SK-N-SH treated with all-trans-retinoic acid at 6 μM for 48 hours (cell line): ENCODE results near the gene DAB2IP.

ENCODE experiments used
- ATAC-seq: fragments of 200-7000 bp; cut with Tn5 transposase; 3 replicates; pipeline ENCODE4 v1.9.1; 2020; ENCODE audit warnings: mild to moderate bottlenecking, moderate library complexity
- BACH2 ChIP-seq: fragments of 250-450 bp; sonication (Bioruptor Pico); IDR thresholded peaks from 2 replicates; pipeline ENCODE4 v1.9.0; 2021; ENCODE audit warnings: mild to moderate bottlenecking, borderline replicate concordance
- CSDC2 ChIP-seq: fragments of 250-450 bp; sonication (Bioruptor Pico); IDR thresholded peaks from 2 replicates; pipeline ENCODE4 v1.5.0; 2020; ENCODE audit warnings: mild to moderate bottlenecking, moderate library complexity
- ESRRG ChIP-seq: fragments of 250-450 bp; sonication (Bioruptor Pico); IDR thresholded peaks from 2 replicates; pipeline ENCODE4 v1.6.1; 2021; ENCODE audit warnings: mild to moderate bottlenecking
- GLIS3 ChIP-seq: fragments of 250-450 bp; sonication (Bioruptor Pico); IDR thresholded peaks from 2 replicates; pipeline ENCODE4 v1.5.0; 2020; ENCODE audit warnings: mild to moderate bottlenecking, moderate library complexity
- SNAI2 ChIP-seq: fragments of 250-450 bp; sonication (Bioruptor Pico); IDR thresholded peaks from 2 replicates; pipeline ENCODE4 v1.5.0; 2020; ENCODE audit warnings: mild to moderate bottlenecking, moderate library complexity
- TCF4 ChIP-seq: fragments of 250-450 bp; sonication (Bioruptor Pico); IDR thresholded peaks from 2 replicates; pipeline ENCODE4 v1.8.0; 2021; ENCODE audit warnings: mild to moderate bottlenecking, moderate library complexity, borderline replicate concordance
- ZC3H10 ChIP-seq: fragments of 250-450 bp; sonication (Bioruptor Pico); IDR thresholded peaks from 2 replicates; pipeline ENCODE4 v1.5.1; 2021; ENCODE audit warnings: mild to moderate bottlenecking, moderate library complexity
- ZFP3 ChIP-seq: fragments of 250-450 bp; sonication (Bioruptor Pico); IDR thresholded peaks from 2 replicates; pipeline ENCODE4 v1.5.0; 2020; ENCODE audit warnings: mild to moderate bottlenecking, moderate library complexity
- ZFP30 ChIP-seq: fragments of 450-650 bp; formaldehyde crosslinking; IDR thresholded peaks from 2 replicates; pipeline ENCODE4 v1.5.0; 2022; ENCODE audit warnings: mild to moderate bottlenecking, moderate library complexity
- ZNF8 ChIP-seq: fragments of 450-650 bp; formaldehyde crosslinking; IDR thresholded peaks from 2 replicates; pipeline ENCODE4 v1.5.0; 2020; ENCODE audit warnings: mild to moderate bottlenecking, moderate library complexity
- TF ChIP-seq, protein P1 (sequence below): fragments of 250-450 bp; sonication (Bioruptor Pico); IDR thresholded peaks from 2 replicates; pipeline ENCODE4 v1.8.0; 2020; ENCODE audit warnings: mild to moderate bottlenecking, moderate library complexity, borderline replicate concordance
- TF ChIP-seq, protein P2 (sequence below): fragments of 250-450 bp; sonication (Bioruptor Pico); IDR thresholded peaks from 2 replicates; pipeline ENCODE4 v1.5.0; 2020; ENCODE audit warnings: mild to moderate bottlenecking, moderate library complexity
- TF ChIP-seq, protein P3 (sequence below): fragments of 250-450 bp; sonication (Bioruptor Pico); IDR thresholded peaks from 2 replicates; pipeline ENCODE4 v1.5.1; 2021; ENCODE audit warnings: mild to moderate bottlenecking, moderate library complexity
- TF ChIP-seq, protein P4 (sequence below): fragments of 250-450 bp; sonication (Bioruptor Pico); IDR thresholded peaks from 2 replicates; pipeline ENCODE4 v1.5.1; 2020; ENCODE audit warnings: low read depth, mild to moderate bottlenecking, moderate library complexity
- TF ChIP-seq, protein P5 (sequence below): fragments of 250-450 bp; sonication (Bioruptor Pico); IDR thresholded peaks from 2 replicates; pipeline ENCODE4 v1.8.0; 2021; ENCODE audit warnings: low read depth, mild to moderate bottlenecking, moderate library complexity, borderline replicate concordance

The DAB2IP gene

DNA sequence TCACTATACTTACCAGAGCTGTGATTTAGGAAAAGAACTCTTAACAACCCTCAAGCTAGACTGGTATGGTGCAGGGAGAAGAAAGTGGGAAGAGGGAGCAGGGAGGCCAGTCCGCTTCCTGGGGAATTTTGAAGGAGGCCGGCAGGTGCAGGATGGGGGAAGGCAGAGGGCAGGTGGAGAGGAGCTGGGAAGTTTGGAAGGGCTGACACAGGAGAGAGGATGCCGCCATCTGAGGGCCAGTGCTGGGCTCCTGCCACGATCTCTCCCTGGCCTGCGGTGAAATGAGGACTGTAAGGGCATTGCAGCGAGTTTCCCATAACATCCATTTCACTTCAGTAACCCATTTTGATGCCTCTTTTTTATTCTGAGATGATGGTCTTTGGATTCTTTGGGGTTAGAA is 8.9 kb downstream of the DAB2IP start (continued):
- TF ChIP-seq, protein P1, sequence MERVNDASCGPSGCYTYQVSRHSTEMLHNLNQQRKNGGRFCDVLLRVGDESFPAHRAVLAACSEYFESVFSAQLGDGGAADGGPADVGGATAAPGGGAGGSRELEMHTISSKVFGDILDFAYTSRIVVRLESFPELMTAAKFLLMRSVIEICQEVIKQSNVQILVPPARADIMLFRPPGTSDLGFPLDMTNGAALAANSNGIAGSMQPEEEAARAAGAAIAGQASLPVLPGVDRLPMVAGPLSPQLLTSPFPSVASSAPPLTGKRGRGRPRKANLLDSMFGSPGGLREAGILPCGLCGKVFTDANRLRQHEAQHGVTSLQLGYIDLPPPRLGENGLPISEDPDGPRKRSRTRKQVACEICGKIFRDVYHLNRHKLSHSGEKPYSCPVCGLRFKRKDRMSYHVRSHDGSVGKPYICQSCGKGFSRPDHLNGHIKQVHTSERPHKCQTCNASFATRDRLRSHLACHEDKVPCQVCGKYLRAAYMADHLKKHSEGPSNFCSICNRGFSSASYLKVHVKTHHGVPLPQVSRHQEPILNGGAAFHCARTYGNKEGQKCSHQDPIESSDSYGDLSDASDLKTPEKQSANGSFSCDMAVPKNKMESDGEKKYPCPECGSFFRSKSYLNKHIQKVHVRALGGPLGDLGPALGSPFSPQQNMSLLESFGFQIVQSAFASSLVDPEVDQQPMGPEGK (CRISPR knock-in tag) = no peak
- TF ChIP-seq SNAI2 (CRISPR knock-in tag) (no peak), TCF4 (CRISPR knock-in tag) (no peak)
- TF ChIP-seq, all 23 proteins: peak for 0

DNA sequence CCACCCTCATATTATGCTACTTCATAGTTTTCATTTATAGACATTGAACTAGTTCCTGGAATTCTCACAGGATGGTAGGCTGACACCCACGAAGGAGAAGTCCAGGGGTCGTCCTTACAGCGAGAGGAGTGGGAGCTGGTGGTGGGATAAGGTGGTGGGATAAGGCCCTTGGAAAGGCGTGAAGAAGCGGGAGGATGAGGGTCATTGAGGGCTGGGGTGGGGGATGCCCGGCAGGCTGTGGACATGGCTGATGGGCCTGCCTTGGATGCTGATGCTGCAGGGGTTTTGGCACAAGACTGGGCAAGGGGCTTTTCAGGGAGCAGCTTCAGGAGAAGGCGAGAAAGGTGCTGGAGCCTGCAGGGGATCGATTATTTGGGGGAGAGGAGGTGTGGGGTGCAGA is 9.4 kb downstream of the DAB2IP start:
- no peak for ATAC-seq
- no peak for TF ChIP-seq ZFP30
- TF ChIP-seq ZC3H10 (CRISPR knock-in tag) = no peak
- TF ChIP-seq, protein P2, sequence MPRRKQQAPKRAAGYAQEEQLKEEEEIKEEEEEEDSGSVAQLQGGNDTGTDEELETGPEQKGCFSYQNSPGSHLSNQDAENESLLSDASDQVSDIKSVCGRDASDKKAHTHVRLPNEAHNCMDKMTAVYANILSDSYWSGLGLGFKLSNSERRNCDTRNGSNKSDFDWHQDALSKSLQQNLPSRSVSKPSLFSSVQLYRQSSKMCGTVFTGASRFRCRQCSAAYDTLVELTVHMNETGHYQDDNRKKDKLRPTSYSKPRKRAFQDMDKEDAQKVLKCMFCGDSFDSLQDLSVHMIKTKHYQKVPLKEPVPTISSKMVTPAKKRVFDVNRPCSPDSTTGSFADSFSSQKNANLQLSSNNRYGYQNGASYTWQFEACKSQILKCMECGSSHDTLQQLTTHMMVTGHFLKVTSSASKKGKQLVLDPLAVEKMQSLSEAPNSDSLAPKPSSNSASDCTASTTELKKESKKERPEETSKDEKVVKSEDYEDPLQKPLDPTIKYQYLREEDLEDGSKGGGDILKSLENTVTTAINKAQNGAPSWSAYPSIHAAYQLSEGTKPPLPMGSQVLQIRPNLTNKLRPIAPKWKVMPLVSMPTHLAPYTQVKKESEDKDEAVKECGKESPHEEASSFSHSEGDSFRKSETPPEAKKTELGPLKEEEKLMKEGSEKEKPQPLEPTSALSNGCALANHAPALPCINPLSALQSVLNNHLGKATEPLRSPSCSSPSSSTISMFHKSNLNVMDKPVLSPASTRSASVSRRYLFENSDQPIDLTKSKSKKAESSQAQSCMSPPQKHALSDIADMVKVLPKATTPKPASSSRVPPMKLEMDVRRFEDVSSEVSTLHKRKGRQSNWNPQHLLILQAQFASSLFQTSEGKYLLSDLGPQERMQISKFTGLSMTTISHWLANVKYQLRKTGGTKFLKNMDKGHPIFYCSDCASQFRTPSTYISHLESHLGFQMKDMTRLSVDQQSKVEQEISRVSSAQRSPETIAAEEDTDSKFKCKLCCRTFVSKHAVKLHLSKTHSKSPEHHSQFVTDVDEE (CRISPR knock-in tag) = no peak
- TF ChIP-seq, protein P1 (CRISPR knock-in tag) = no peak
- no peak for TF ChIP-seq ESRRG
- TF ChIP-seq, protein P3, sequence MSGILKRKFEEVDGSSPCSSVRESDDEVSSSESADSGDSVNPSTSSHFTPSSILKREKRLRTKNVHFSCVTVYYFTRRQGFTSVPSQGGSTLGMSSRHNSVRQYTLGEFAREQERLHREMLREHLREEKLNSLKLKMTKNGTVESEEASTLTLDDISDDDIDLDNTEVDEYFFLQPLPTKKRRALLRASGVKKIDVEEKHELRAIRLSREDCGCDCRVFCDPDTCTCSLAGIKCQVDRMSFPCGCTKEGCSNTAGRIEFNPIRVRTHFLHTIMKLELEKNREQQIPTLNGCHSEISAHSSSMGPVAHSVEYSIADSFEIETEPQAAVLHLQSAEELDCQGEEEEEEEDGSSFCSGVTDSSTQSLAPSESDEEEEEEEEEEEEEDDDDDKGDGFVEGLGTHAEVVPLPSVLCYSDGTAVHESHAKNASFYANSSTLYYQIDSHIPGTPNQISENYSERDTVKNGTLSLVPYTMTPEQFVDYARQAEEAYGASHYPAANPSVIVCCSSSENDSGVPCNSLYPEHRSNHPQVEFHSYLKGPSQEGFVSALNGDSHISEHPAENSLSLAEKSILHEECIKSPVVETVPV = no peak

DNA sequence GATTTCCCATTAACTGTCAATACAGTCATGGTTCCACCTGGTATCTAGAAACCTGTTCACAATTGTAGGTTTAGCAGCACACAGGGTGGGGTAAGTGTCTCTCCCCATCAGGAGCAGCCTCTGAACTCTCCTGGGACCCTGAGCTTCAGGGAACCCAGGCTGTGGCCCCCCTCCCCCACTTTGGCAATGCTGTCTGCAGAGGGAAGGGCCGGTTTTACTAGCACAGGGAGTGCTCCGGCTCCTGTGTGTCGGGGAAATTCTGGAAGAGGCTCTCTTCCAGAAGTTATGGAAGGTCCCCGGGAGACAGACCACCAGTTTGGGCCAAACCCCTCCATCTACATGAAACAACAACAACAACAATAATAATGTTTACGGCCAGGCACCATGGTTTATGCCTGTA is 9.9 kb downstream of the DAB2IP start:
- no peak for ATAC-seq
- TF ChIP-seq, protein P4, sequence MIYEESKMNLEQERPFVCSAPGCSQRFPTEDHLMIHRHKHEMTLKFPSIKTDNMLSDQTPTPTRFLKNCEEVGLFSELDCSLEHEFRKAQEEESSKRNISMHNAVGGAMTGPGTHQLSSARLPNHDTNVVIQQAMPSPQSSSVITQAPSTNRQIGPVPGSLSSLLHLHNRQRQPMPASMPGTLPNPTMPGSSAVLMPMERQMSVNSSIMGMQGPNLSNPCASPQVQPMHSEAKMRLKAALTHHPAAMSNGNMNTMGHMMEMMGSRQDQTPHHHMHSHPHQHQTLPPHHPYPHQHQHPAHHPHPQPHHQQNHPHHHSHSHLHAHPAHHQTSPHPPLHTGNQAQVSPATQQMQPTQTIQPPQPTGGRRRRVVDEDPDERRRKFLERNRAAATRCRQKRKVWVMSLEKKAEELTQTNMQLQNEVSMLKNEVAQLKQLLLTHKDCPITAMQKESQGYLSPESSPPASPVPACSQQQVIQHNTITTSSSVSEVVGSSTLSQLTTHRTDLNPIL (CRISPR knock-in tag) = no peak
- TF ChIP-seq, protein P5, sequence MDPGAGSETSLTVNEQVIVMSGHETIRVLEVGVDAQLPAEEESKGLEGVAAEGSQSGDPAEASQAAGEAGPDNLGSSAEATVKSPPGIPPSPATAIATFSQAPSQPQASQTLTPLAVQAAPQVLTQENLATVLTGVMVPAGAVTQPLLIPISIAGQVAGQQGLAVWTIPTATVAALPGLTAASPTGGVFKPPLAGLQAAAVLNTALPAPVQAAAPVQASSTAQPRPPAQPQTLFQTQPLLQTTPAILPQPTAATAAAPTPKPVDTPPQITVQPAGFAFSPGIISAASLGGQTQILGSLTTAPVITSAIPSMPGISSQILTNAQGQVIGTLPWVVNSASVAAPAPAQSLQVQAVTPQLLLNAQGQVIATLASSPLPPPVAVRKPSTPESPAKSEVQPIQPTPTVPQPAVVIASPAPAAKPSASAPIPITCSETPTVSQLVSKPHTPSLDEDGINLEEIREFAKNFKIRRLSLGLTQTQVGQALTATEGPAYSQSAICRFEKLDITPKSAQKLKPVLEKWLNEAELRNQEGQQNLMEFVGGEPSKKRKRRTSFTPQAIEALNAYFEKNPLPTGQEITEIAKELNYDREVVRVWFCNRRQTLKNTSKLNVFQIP (CRISPR knock-in tag) = no peak
- TF ChIP-seq ZFP30 = no peak
- TF ChIP-seq ZNF8 (CRISPR knock-in tag) = no peak
- no peak for TF ChIP-seq ESRRG
- no peak for TF ChIP-seq CSDC2 (CRISPR knock-in tag)
- TF ChIP-seq, protein P3 = no peak
- no peak for TF ChIP-seq BACH2 (CRISPR knock-in tag)
- TF ChIP-seq, protein P1 (CRISPR knock-in tag) = no peak
- TF ChIP-seq ZC3H10 (CRISPR knock-in tag) = no peak
- TF ChIP-seq GLIS3 (CRISPR knock-in tag) = no peak
- no peak for TF ChIP-seq ZFP3 (CRISPR knock-in tag)
